HFFc6 (cell line): ENCODE data around the gene CCDC51. TPM values are rescaled to one million over a fixed set of nuclear protein-coding genes. Genes with fewer than 3 reads are reported as not detected.

Experiments used
- DNase-seq: peaks from one replicate; pipeline ENCODE4 v3.0.0-alpha.2; 2018
- H3K27ac Mint-ChIP-seq: 2 replicates; pipeline ENCODE4 v1.8.0; 2020; ENCODE audit warnings: mild to moderate bottlenecking, mixed read lengths
- H3K27me3 Mint-ChIP-seq: 2 replicates; pipeline ENCODE4 v1.8.0; 2021; ENCODE audit warnings: mild to moderate bottlenecking, moderate library complexity, mixed read lengths; ENCODE audit not compliant: insufficient read depth
- H3K36me3 Mint-ChIP-seq: 2 replicates; pipeline ENCODE4 v1.8.0; 2021; ENCODE audit warnings: low read depth, mixed read lengths
- H3K4me1 Mint-ChIP-seq: 2 replicates; pipeline ENCODE4 v1.8.0; 2020; ENCODE audit warnings: low read depth, mixed read lengths
- H3K4me3 Mint-ChIP-seq: 2 replicates; pipeline ENCODE4 v1.8.0; 2020; ENCODE audit warnings: mild to moderate bottlenecking, moderate library complexity, mixed read lengths
- H3K9me3 Mint-ChIP-seq: 2 replicates; pipeline ENCODE4 v1.8.0; 2020; ENCODE audit warnings: mild to moderate bottlenecking, mixed read lengths
- total RNA-seq, 6 experiments: library from RNA; stranded (reverse); fragmentation: NEBNext Ultra II Directional; extraction: Animal tissue kit (Norgen Biotek cat#: 25700); gene quantifications; 2 replicates in 1 of 6; 3 replicates in 5 of 6; pipeline ENCODE4 v1.2.3, GENCODE V29; 2021
- TF ChIP-seq, protein P1 (sequence below): fragments of 200-600 bp; sonication (generic); IDR thresholded peaks from 2 replicates; pipeline ENCODE4 v1.5.0; 2021; ENCODE audit warnings: antibody characterized with exemption, mild to moderate bottlenecking

The CCDC51 gene
- total RNA-seq, 6 experiments from 2014 or later: 10.1 to 15.3 (median 12.5) TPM

DNA sequence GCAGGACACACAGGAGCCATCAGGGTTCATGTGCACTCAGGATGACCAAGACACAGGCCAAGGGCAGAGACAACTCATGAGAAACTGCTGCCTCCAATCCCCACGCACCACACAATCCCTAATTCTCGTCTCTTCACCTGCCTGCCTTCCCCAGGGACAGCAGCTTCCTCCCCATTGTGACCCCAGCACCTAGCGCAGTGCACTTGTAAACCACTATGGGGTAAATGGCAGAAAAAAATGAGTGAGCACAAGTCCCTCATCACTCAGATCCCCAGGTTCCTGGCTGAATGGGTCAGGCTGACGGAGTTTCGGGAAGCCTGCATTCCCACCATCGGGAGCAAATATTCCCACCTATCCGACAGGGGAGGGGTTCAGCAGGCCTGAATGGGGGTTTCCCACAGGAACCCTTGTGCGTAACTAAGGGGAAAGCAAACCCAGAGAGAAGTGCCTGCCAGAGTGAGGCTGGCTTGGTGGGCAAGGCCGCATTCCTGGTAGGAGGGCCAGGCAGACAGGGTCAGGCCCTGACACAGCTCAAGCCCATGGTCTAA, 28.8 kb downstream of the CCDC51 start:
- no peaks in the 10 kb centered on the region for H3K4me1 Mint-ChIP-seq
- H3K9me3 Mint-ChIP-seq: no peaks in the 10 kb centered on the region
- no peaks in the 10 kb centered on the region; the same call in 1 of the 2 replicates for H3K27me3 Mint-ChIP-seq
- H3K4me3 Mint-ChIP-seq: no peak overlapping the region
- no peaks in the 10 kb centered on the region for H3K36me3 Mint-ChIP-seq
- H3K27ac Mint-ChIP-seq: no peak overlapping the region
- TF ChIP-seq, protein P1, sequence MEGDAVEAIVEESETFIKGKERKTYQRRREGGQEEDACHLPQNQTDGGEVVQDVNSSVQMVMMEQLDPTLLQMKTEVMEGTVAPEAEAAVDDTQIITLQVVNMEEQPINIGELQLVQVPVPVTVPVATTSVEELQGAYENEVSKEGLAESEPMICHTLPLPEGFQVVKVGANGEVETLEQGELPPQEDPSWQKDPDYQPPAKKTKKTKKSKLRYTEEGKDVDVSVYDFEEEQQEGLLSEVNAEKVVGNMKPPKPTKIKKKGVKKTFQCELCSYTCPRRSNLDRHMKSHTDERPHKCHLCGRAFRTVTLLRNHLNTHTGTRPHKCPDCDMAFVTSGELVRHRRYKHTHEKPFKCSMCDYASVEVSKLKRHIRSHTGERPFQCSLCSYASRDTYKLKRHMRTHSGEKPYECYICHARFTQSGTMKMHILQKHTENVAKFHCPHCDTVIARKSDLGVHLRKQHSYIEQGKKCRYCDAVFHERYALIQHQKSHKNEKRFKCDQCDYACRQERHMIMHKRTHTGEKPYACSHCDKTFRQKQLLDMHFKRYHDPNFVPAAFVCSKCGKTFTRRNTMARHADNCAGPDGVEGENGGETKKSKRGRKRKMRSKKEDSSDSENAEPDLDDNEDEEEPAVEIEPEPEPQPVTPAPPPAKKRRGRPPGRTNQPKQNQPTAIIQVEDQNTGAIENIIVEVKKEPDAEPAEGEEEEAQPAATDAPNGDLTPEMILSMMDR: no peak
- no peak for DNase-seq

DNA sequence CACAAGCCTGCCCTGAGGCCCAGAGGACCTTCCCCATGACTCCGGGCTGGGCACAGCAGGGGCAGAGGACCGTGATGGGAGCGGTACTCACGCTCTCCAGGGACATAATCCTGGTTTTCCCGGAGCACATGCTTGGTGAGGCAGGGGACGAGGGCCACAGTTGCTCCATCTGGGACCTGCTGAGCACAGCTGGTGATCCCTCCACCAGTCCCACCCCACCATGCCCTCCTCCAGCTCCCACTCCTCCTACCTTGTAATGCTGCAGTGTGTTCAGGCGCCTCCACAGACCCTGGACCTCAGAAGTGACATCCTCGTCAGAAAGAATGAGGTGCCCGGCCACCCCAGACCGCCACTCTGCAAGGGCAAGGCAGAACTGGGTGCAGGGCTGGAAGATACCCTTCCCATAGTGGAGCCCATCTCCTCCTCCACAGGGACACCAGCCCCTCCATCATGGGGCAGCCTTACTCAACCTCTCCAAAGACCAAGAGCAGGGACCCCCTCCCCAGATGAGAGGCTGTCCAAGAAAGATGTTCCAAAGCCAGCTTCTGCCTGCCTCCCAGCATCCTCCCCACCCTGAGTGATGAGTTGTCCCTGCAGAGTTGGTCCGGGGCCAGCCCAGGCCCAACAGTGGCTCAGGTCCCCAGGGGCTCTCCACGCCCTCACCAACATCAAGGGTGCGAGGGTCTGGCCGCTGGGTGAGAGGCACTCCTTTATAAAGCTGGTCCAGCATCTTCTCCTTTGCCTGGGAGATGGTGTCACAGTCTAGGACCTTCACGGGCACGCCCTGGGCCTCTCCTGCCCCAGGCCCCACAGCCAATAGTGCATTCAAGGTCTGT, 29.5 kb downstream of the CCDC51 start:
- no peaks in the 10 kb centered on the region for H3K9me3 Mint-ChIP-seq
- no peak for DNase-seq
- no peaks in the 10 kb centered on the region for H3K36me3 Mint-ChIP-seq
- H3K4me3 Mint-ChIP-seq: no peak overlapping the region
- TF ChIP-seq, protein P1: no peak
- no peaks in the 10 kb centered on the region; the same call in 1 of the 2 replicates for H3K27me3 Mint-ChIP-seq
- no peak overlapping the region for H3K27ac Mint-ChIP-seq
- H3K4me1 Mint-ChIP-seq: no peaks in the 10 kb centered on the region

DNA sequence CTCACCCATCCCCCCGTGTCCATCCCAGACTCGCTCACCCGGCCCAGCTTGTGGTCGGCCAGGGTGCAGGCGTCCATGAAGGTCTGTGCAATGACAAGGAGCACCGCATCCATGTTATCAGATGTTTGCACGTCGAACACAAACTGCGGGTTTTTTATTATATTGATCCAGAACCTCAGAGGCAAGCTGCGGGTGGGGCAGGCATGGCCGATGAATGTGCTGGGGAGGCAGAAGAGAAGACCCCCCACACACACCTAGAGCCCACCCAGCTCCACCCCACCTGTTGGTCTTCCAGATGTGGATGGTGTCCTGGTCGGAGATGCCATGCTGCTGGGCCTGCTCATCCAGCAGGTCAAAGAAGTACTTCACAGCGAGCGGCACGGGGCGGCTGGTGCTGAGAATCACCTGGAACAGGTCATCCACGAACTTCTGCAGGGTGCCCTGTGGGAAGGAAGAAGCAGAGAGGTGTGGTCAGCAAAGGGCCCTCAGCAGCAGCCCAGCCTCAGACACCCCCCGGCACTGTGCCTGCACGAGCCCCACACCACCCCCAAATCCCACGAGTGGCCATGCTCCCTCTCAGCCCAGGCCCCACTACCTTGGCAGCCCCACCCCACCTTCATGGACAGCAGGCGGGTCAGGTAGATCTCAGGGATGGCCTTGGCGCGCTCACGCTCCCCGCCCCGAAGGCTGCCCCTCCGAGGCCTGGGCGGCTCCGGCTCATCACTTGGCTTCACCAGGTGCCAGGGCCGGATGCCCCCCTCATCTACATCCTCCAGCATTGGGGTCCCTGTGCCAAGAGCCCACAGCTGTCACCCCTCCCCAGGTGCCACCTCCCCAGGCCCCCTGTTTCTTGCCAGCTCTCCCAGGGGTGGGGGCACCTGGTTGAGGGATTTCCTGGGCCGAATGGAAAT, 30.4 kb downstream of the CCDC51 start:
- Mint-ChIP-seq H3K27ac (no peak overlapping the region), H3K4me3 (no peak overlapping the region), H3K36me3 (no peaks in the 10 kb centered on the region), H3K9me3 (no peaks in the 10 kb centered on the region), H3K27me3 (no peaks in the 10 kb centered on the region; the same call in 1 of the 2 replicates), H3K4me1 (no peaks in the 10 kb centered on the region)
- DNase-seq: no peak
- TF ChIP-seq, protein P1: no peak

DNA sequence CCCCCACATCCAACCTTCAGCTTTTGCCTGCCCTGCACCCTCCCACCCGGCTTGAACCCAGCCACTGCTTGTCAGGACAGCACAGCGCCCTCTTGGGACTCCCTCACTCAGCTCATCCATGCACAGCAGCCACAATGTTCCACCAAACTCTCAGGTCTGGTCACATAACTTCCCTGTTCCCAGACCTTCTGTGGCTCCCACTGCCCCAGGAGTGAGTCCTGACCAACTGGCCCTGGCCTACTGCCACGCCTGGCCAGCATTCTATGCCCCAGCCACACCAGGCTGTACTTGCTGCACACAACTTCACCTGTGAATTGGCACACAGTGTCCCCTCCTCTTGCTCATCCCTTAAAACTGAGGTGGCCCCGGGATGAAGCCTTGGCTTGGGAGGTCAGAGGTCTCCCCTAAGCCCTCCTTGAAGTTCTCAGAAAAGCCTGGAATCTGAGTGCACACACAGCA, 31.1 kb downstream of the CCDC51 start:
- H3K9me3 Mint-ChIP-seq: no peaks in the 10 kb centered on the region
- no peak for DNase-seq
- H3K36me3 Mint-ChIP-seq: no peaks in the 10 kb centered on the region
- no peaks in the 10 kb centered on the region for H3K4me1 Mint-ChIP-seq
- H3K27me3 Mint-ChIP-seq: no peaks in the 10 kb centered on the region; the same call in 1 of the 2 replicates
- H3K4me3 Mint-ChIP-seq: no peak overlapping the region
- TF ChIP-seq, protein P1: peak; percentile 47
- no peak overlapping the region for H3K27ac Mint-ChIP-seq

DNA sequence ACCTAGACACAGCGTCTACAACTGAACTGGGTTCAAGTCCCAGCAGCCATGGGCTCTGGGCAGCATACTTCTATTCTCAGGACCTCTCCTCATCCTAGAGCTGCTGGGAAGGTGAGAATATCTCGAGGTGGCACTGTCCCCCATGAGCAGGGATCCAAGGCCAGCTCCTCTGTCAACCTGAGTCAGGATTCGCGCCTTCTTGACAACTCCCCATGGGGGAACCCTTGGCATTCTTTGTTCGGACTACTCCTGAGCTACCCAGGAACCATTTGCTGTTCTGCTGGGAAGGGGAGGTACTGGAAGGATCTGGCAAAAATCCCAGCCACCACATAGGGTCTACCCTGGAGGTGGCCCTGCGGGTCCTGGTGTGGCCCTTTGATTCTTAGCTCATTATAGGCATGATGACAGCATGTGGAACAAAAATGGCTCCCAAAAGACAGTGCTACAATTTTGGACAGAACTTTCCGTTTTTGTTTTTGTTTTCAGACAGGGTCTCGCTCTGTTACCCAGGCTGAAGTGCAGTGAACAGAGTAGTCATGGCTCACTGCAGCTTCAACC, 32.3 kb downstream of the CCDC51 start:
- no peak overlapping the region for H3K4me3 Mint-ChIP-seq
- H3K36me3 Mint-ChIP-seq: peaks cover 5% of the 10 kb centered on the region; the same call in 1 of the 2 replicates
- no peak overlapping the region for H3K27ac Mint-ChIP-seq
- H3K27me3 Mint-ChIP-seq: no peaks in the 10 kb centered on the region
- no peak for DNase-seq
- H3K9me3 Mint-ChIP-seq: no peaks in the 10 kb centered on the region
- TF ChIP-seq, protein P1: no peak
- H3K4me1 Mint-ChIP-seq: peaks cover 3% of the 10 kb centered on the region
